Kidney epithelial cell (primary cell): ENCODE data around the gene AQP12A. TPM values are rescaled to one million over a fixed set of nuclear protein-coding genes. Genes with fewer than 3 reads are reported as not detected.
"Not testable (repeated sequence)": the region's sequence is repeated elsewhere in the genome, so short reads cannot be mapped to it uniquely, and the experiment has no call there.

ENCODE experiments used
- DNase-seq: peaks from one replicate; pipeline ENCODE4 v3.0.0-alpha.2; 2010; ENCODE audit warnings: low read depth
- H3K27me3 ChIP-seq: 2 replicates; pipeline ENCODE4 v1.6.0; 2011; ENCODE audit warnings: low read length; ENCODE audit not compliant: control insufficient read depth, insufficient read depth
- H3K36me3 ChIP-seq: 2 replicates; pipeline ENCODE4 v1.5.1; 2011; ENCODE audit warnings: low read length; ENCODE audit not compliant: control insufficient read depth, insufficient read depth
- H3K4me3 ChIP-seq: 2 replicates; pipeline ENCODE4 v1.5.1; 2011; ENCODE audit warnings: low read depth, mild to moderate bottlenecking, control low read depth, low read length
- CTCF ChIP-seq: IDR thresholded peaks from 2 replicates; pipeline ENCODE4 v1.5.1; 2011; ENCODE audit warnings: mild to moderate bottlenecking, moderate library complexity, low read length, control low read depth, inconsistent platforms; ENCODE audit not compliant: insufficient read depth, poor library complexity, severe bottlenecking
- total RNA-seq: library from RNA; depleted of rRNA; stranded (reverse); fragments of >200 nt; gene quantifications from 2 replicates; pipeline ENCODE4 v1.2.3, GENCODE V29; 2015

AQP12A gene
- total RNA-seq, 1 donor from 2014 or later, result not detected

DNA sequence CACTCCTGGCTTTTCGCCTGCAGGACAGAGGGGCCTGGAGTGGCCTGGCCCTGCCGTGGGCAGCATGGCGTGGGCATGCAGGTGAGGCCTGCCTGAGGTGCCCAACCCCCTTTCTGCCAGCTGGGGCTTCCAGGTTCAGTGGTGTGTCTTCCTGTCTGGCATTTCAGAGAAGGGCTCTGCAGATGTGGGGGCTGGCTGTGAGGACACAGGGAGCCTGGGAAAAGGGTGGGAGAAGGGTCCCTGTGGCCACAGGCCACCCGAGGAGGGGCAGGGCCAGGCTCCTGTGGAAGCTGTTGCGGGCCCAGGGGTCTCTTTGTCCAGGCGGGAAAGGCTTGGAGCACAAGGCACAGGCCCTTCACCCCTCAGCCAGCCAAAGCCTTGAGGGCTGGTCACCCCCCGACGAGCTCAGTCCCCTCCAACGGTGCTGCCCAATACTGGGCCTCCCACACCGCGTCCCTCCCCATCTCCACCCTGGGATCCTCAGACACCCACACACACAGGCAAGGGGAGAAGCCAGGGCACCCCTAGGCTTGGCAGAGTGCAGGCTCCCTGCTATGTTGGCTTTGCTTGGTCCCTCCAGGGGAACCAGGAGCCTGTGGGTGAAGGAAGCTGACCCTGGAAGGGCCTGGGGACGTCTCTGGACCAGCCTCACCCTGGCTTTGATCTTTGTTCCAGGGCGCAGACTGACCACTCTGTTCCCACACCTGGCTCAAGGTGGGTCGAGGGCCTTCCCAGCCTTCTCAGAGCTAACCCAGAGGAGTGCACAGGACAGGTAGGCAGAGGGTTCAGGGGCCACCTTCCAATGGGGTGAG is 3.7 kb upstream of the AQP12A start:
- TF ChIP-seq CTCF, result no peak
- H3K27me3 ChIP-seq, result peaks cover 28% of the 10 kb centered on the region
- no peak overlapping the region for H3K4me3 ChIP-seq
- no peaks in the 10 kb centered on the region for H3K36me3 ChIP-seq
- DNase-seq, result no peak

- no peaks in the 10 kb centered on the region for H3K36me3 ChIP-seq
- H3K4me3 ChIP-seq, result no peak overlapping the region
- DNase-seq, result no peak
- H3K27me3 ChIP-seq, result peaks cover 28% of the 10 kb centered on the region
- no peak for TF ChIP-seq CTCF
Measured at GRCh38 chr2:240688553-240688919, 3.1 kb upstream of the AQP12A start.

- Histone ChIP-seq H3K27me3 (peaks cover 23% of the 10 kb centered on the region), H3K4me3 (no peak overlapping the region), H3K36me3 (no peaks in the 10 kb centered on the region)
- no peak for DNase-seq
- no peak for TF ChIP-seq CTCF
Measured at GRCh38 chr2:240689975-240690374, 1.7 kb upstream of the AQP12A start.

DNA sequence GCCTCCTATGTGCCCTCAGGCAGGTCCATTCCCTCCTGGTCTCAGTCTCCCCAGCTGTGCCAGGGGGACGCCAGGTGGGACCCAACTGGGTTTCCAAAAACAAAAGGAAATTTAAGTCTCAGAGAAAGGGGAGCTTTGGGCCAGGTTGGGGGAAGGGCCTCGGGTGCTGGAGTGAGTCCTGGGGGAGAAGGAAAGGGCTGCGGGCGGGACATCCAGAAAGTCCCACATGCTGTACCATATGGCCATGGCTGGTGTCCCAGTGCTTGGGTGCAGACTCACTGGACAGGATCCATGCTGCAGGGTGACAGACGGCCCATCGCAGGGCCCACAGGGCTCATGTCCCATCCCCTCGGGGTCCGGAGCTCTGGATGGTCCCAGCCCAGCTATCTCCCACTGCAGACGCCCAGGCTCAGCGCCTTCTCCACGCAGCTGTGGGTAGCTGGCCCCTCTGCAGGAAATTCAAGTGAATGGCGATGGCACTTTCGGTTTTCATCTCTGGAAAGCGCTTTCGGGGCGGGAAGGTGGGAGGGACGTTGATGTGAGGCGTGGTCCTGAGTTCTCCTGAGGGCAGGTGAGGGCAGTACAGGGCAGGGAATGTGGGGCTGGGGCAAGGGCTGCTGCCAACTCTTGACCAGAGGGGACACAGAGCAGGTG is 1.1 kb upstream of the AQP12A start:
- peaks cover 23% of the 10 kb centered on the region for H3K27me3 ChIP-seq
- H3K4me3 ChIP-seq, H3K36me3 ChIP-seq, DNase-seq: not testable (repeated sequence)

GRCh38 chr2:240691075-240691427 is 615 bp upstream of the AQP12A start:
- peaks cover 18% of the 10 kb centered on the region for H3K27me3 ChIP-seq
- not testable (repeated sequence) for H3K4me3 ChIP-seq, DNase-seq, H3K36me3 ChIP-seq

GRCh38 chr2:240692583-240693561 is 1.2 kb downstream of the AQP12A start:
- DNase-seq, H3K36me3 ChIP-seq, H3K27me3 ChIP-seq, H3K4me3 ChIP-seq: not testable (repeated sequence)

DNA sequence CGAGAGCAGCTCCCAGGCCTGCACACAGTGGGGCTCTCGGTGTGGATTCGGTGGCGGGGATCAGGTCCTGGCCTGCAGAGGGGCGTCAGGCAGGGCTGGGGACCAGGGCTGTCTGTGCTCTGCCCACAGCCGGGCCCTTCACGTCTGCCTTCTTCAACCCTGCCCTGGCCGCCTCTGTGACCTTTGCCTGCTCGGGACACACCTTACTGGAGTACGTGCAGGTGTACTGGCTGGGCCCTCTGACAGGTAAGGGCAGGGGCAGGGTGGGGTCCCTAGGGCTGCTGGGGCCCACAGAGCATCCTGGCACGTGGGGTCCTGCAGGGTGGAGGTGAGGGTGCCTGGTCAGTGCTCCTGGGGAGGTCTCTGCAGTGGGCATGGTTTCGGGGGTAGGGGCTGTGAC is 2.6 kb downstream of the AQP12A start:
- DNase-seq, H3K36me3 ChIP-seq: not testable (repeated sequence)

GRCh38 chr2:240695593-240695992 is 3.9 kb downstream of the AQP12A start:
- not testable (repeated sequence) for H3K4me3 ChIP-seq, DNase-seq, H3K27me3 ChIP-seq, H3K36me3 ChIP-seq

More for the DNA sequence above, 2.6 kb downstream of the AQP12A start:
- not testable (repeated sequence) for H3K4me3 ChIP-seq, H3K27me3 ChIP-seq

DNA sequence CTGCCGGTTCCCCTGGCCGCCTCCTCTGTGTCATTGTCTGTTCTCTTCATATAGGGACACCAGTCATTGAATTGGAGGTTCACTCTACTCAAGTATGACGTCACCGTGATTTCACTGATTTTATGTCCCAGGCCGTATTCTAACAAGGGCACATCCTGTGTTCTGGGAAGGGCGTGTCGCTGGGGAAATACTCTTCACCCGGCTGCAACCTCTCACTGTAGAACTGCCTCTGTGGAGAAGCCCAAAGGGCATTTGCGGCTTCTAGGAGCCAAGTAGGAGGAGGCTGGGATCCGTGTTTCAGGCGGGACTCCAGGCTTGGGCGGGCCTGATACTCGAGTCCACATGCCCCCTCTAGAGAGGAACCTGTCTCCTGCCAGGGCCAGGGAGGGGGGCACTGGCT is 4.8 kb downstream of the AQP12A start:
- not testable (repeated sequence) for H3K4me3 ChIP-seq, H3K27me3 ChIP-seq, H3K36me3 ChIP-seq, DNase-seq

- H3K4me3 ChIP-seq, H3K36me3 ChIP-seq, DNase-seq: not testable (repeated sequence)
- H3K27me3 ChIP-seq, result peaks cover 17% of the 10 kb centered on the region
Measured at GRCh38 chr2:240698852-240699561, 7.3 kb downstream of the AQP12A start.
